GM23338 (cell line): Measurements from ENCODE around the gene MEGF6. TPM values are rescaled to one million over a fixed set of nuclear protein-coding genes. Genes with fewer than 3 reads are reported as not detected.

Experiments
- ATAC-seq: fragments of 200-7000 bp; cut with Tn5 transposase; 3 replicates; pipeline ENCODE4 v1.9.1; 2020
- DNase-seq: peaks from one replicate; pipeline ENCODE4 v3.0.0-alpha.2; 2015; ENCODE audit warnings: low spot score
- H2AFZ ChIP-seq: fragments of 200-600 bp; sonication (generic); 2 replicates; pipeline ENCODE4 v1.8.0; 2016; ENCODE audit warnings: antibody characterized with exemption, mild to moderate bottlenecking, moderate library complexity
- H3F3A ChIP-seq: fragments of 200-600 bp; sonication (generic); replicated peaks from 2 replicates; pipeline ENCODE4 v1.8.0; 2017; ENCODE audit warnings: antibody characterized with exemption, mixed run types, low read depth
- H3K27ac ChIP-seq: fragments of 200-600 bp; sonication (generic); 2 replicates; pipeline ENCODE4 v1.6.1; 2016; ENCODE audit warnings: low read depth
- H3K27me3 ChIP-seq: fragments of 200-600 bp; sonication (generic); 2 replicates; pipeline ENCODE4 v1.8.0; 2016; ENCODE audit warnings: mild to moderate bottlenecking, mixed run types, moderate library complexity; ENCODE audit not compliant: insufficient read depth
- H3K36me3 ChIP-seq: fragments of 200-600 bp; sonication (generic); 2 replicates; pipeline ENCODE4 v1.8.0; 2016; ENCODE audit warnings: mild to moderate bottlenecking; ENCODE audit not compliant: insufficient read depth
- H3K4me1 ChIP-seq: fragments of 200-600 bp; sonication (generic); 2 replicates; pipeline ENCODE4 v1.8.0; 2016; ENCODE audit warnings: mild to moderate bottlenecking, moderate library complexity; ENCODE audit not compliant: insufficient read depth
- H3K4me2 ChIP-seq: fragments of 200-600 bp; sonication (generic); 2 replicates; pipeline ENCODE4 v1.7.1; 2017; ENCODE audit warnings: mixed run types
- H3K4me3 ChIP-seq: fragments of 200-600 bp; sonication (generic); 2 replicates; pipeline ENCODE4 v1.6.1; 2016; ENCODE audit warnings: mixed run types
- H3K79me2 ChIP-seq: fragments of 200-600 bp; sonication (generic); replicated peaks from 2 replicates; pipeline ENCODE4 v1.8.0; 2017; ENCODE audit warnings: mild to moderate bottlenecking; ENCODE audit not compliant: insufficient read depth
- H3K9me2 ChIP-seq: fragments of 200-600 bp; sonication (generic); 2 replicates; pipeline ENCODE4 v1.8.0; 2017; ENCODE audit not compliant: insufficient read depth
- H4K20me1 ChIP-seq: fragments of 200-600 bp; sonication (generic); replicated peaks from 2 replicates; pipeline ENCODE4 v1.8.0; 2017; ENCODE audit warnings: mild to moderate bottlenecking; ENCODE audit not compliant: insufficient read depth
- H3K27ac Mint-ChIP-seq: 2 replicates; pipeline ENCODE4 v1.8.0; 2020; ENCODE audit warnings: inconsistent platforms, mild to moderate bottlenecking, moderate library complexity, mixed read lengths
- H3K27me3 Mint-ChIP-seq: 3 replicates; pipeline ENCODE4 v1.8.0; 2022; ENCODE audit warnings: low read depth, mild to moderate bottlenecking, moderate library complexity, mixed read lengths, inconsistent platforms; ENCODE audit not compliant: insufficient read depth, poor library complexity
- H3K36me3 Mint-ChIP-seq: 3 replicates; pipeline ENCODE4 v1.8.0; 2021; ENCODE audit warnings: low read depth, mild to moderate bottlenecking, inconsistent platforms, moderate library complexity, mixed read lengths
- H3K4me1 Mint-ChIP-seq: 3 replicates; pipeline ENCODE4 v1.8.0; 2020; ENCODE audit warnings: mild to moderate bottlenecking, inconsistent platforms, mixed read lengths
- H3K4me3 Mint-ChIP-seq: 3 replicates; pipeline ENCODE4 v1.8.0; 2021; ENCODE audit warnings: moderate library complexity, mild to moderate bottlenecking, inconsistent platforms, mixed read lengths
- H3K9me3 Mint-ChIP-seq: 3 replicates; pipeline ENCODE4 v1.8.0; 2020; ENCODE audit warnings: moderate library complexity, mild to moderate bottlenecking, inconsistent platforms, mixed read lengths
- CREB1 ChIP-seq: fragments of 250-450 bp; sonication (Bioruptor Pico); IDR thresholded peaks from 2 replicates; pipeline ENCODE4 v1.5.0; 2020; ENCODE audit warnings: low read depth, mild to moderate bottlenecking, moderate library complexity
- EZH2 ChIP-seq: fragments of 200-600 bp; sonication (generic); IDR thresholded peaks from one replicate; pipeline ENCODE4 v1.8.0; 2017; ENCODE audit warnings: antibody characterized with exemption, mild to moderate bottlenecking, low read depth; ENCODE audit not compliant: unreplicated experiment
- EZH2phosphoT487 ChIP-seq: fragments of 200-600 bp; sonication (generic); IDR thresholded peaks from one replicate; pipeline ENCODE4 v1.8.1; 2018; ENCODE audit warnings: antibody characterized with exemption; ENCODE audit not compliant: unreplicated experiment
- JUNB ChIP-seq: IDR thresholded peaks from one replicate; pipeline ENCODE4 v1.6.1; 2016; ENCODE audit warnings: antibody characterized with exemption; ENCODE audit not compliant: unreplicated experiment
- NANOG ChIP-seq: IDR thresholded peaks from 2 replicates; pipeline ENCODE4 v1.6.1; 2016; ENCODE audit warnings: antibody characterized with exemption, borderline replicate concordance
- POLR2AphosphoS5 ChIP-seq: IDR thresholded peaks from 2 replicates; pipeline ENCODE4 v1.6.1; 2016; ENCODE audit warnings: antibody characterized with exemption, low read depth
- STAT1 ChIP-seq: IDR thresholded peaks from one replicate; pipeline ENCODE4 v1.6.1; 2016; ENCODE audit warnings: antibody characterized with exemption; ENCODE audit not compliant: unreplicated experiment
- ZNF114 ChIP-seq: fragments of 250-450 bp; sonication (Bioruptor Pico); IDR thresholded peaks from 2 replicates; pipeline ENCODE4 v1.5.0; 2020; ENCODE audit warnings: mild to moderate bottlenecking, moderate library complexity
- ZNF331 ChIP-seq: fragments of 250-450 bp; sonication (Bioruptor Pico); IDR thresholded peaks from 2 replicates; pipeline ENCODE4 v1.5.0; 2020; ENCODE audit warnings: low read depth, mild to moderate bottlenecking, moderate library complexity
- polyA plus RNA-seq: library from polyadenylated mRNA; unstranded; fragments of >200 nt; fragmentation: Nextera tagmentation; extraction: Ambion mirVana; gene quantifications from 2 replicates; pipeline ENCODE4 v1.2.1, GENCODE V29; 2016
- total RNA-seq: library from RNA; depleted of rRNA; stranded (reverse); fragments of >200 nt; shearing (Covaris generic); gene quantifications from 2 replicates; pipeline ENCODE4 v1.2.3, GENCODE V29; 2014
- TF ChIP-seq, protein P1 (sequence below): IDR thresholded peaks from one replicate; pipeline ENCODE4 v1.6.1; 2018; ENCODE audit warnings: antibody characterized with exemption; ENCODE audit not compliant: unreplicated experiment
- TF ChIP-seq, protein P2 (sequence below), 2 experiments: fragments of 200-600 bp in 1 of 2; sonication (generic) in 1 of 2; conservative IDR thresholded peaks; 2 replicates each; pipeline versions ENCODE4 v1.5.1 to v1.6.1; 2016 to 2017; ENCODE audit warnings: antibody characterized with exemption in 2 of 2, low read depth in 2 of 2, mild to moderate bottlenecking in 2 of 2, moderate library complexity in 1 of 2
- TF ChIP-seq, protein P3 (sequence below): IDR thresholded peaks from 2 replicates; pipeline ENCODE4 v1.6.1; 2016; ENCODE audit warnings: antibody characterized with exemption
- TF ChIP-seq, protein P4 (sequence below): fragments of 250-450 bp; sonication (Bioruptor Pico); IDR thresholded peaks from 2 replicates; pipeline ENCODE4 v1.5.0; 2020; ENCODE audit warnings: mild to moderate bottlenecking, moderate library complexity

The MEGF6 gene
- total and polyA plus RNA-seq, 2 experiments from 2014 or later, result 4.0 to 21.4 TPM

DNA sequence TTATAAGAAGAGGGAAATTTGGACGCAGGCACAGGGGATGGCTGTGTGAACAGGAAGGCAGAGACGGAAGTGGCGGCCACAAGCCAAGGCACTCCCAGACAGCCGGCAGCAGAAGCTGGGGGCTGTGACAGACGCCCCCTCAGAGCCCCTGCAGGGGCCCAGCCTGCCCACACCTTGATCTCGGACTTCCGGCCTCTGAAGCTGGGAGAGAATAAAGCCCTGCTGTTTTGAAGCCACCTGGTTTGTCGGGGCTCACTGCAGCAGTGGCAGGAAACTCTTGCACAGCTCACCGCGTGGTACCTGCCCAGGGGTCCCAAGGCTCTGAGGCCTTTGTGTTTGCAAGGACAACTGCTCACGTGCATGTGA is 13.7 kb downstream of the MEGF6 start:
- Mint-ChIP-seq H3K27ac (peak overlapping the region; percentile 60), H3K4me3 (peak overlapping the region; percentile 19; the same call in 1 of the 3 replicates), H3K4me1 (peaks cover 23% of the 10 kb centered on the region), H3K27me3 (peaks cover 4% of the 10 kb centered on the region), H3K36me3 (no peaks in the 10 kb centered on the region; the same call in 2 of the 3 replicates), H3K9me3 (no peaks in the 10 kb centered on the region)
- peak; percentile 8; the same call in 2 of the 3 replicates for ATAC-seq
- no peaks in the 10 kb centered on the region for H3K27me3 ChIP-seq
- H3K27ac ChIP-seq, result no peak overlapping the region
- no peaks in the 10 kb centered on the region for H3K36me3 ChIP-seq
- no peaks in the 10 kb centered on the region for H4K20me1 ChIP-seq
- TF ChIP-seq EZH2 (no peak), CREB1 (CRISPR knock-in tag) (no peak), ZNF331 (no peak), ZNF114 (CRISPR knock-in tag) (no peak), JUNB (no peak), POLR2AphosphoS5 (no peak), EZH2phosphoT487 (no peak), STAT1 (no peak), NANOG (no peak)
- TF ChIP-seq, protein P1, sequence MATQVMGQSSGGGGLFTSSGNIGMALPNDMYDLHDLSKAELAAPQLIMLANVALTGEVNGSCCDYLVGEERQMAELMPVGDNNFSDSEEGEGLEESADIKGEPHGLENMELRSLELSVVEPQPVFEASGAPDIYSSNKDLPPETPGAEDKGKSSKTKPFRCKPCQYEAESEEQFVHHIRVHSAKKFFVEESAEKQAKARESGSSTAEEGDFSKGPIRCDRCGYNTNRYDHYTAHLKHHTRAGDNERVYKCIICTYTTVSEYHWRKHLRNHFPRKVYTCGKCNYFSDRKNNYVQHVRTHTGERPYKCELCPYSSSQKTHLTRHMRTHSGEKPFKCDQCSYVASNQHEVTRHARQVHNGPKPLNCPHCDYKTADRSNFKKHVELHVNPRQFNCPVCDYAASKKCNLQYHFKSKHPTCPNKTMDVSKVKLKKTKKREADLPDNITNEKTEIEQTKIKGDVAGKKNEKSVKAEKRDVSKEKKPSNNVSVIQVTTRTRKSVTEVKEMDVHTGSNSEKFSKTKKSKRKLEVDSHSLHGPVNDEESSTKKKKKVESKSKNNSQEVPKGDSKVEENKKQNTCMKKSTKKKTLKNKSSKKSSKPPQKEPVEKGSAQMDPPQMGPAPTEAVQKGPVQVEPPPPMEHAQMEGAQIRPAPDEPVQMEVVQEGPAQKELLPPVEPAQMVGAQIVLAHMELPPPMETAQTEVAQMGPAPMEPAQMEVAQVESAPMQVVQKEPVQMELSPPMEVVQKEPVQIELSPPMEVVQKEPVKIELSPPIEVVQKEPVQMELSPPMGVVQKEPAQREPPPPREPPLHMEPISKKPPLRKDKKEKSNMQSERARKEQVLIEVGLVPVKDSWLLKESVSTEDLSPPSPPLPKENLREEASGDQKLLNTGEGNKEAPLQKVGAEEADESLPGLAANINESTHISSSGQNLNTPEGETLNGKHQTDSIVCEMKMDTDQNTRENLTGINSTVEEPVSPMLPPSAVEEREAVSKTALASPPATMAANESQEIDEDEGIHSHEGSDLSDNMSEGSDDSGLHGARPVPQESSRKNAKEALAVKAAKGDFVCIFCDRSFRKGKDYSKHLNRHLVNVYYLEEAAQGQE, result no peak
- TF ChIP-seq, protein P2, sequence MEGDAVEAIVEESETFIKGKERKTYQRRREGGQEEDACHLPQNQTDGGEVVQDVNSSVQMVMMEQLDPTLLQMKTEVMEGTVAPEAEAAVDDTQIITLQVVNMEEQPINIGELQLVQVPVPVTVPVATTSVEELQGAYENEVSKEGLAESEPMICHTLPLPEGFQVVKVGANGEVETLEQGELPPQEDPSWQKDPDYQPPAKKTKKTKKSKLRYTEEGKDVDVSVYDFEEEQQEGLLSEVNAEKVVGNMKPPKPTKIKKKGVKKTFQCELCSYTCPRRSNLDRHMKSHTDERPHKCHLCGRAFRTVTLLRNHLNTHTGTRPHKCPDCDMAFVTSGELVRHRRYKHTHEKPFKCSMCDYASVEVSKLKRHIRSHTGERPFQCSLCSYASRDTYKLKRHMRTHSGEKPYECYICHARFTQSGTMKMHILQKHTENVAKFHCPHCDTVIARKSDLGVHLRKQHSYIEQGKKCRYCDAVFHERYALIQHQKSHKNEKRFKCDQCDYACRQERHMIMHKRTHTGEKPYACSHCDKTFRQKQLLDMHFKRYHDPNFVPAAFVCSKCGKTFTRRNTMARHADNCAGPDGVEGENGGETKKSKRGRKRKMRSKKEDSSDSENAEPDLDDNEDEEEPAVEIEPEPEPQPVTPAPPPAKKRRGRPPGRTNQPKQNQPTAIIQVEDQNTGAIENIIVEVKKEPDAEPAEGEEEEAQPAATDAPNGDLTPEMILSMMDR (conservative IDR thresholded peaks at IDR 0.05; ENCODE audit: low read depth in 2 of 2), result no peak
- TF ChIP-seq, protein P3, sequence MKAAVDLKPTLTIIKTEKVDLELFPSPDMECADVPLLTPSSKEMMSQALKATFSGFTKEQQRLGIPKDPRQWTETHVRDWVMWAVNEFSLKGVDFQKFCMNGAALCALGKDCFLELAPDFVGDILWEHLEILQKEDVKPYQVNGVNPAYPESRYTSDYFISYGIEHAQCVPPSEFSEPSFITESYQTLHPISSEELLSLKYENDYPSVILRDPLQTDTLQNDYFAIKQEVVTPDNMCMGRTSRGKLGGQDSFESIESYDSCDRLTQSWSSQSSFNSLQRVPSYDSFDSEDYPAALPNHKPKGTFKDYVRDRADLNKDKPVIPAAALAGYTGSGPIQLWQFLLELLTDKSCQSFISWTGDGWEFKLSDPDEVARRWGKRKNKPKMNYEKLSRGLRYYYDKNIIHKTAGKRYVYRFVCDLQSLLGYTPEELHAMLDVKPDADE, result no peak
- TF ChIP-seq, protein P4, sequence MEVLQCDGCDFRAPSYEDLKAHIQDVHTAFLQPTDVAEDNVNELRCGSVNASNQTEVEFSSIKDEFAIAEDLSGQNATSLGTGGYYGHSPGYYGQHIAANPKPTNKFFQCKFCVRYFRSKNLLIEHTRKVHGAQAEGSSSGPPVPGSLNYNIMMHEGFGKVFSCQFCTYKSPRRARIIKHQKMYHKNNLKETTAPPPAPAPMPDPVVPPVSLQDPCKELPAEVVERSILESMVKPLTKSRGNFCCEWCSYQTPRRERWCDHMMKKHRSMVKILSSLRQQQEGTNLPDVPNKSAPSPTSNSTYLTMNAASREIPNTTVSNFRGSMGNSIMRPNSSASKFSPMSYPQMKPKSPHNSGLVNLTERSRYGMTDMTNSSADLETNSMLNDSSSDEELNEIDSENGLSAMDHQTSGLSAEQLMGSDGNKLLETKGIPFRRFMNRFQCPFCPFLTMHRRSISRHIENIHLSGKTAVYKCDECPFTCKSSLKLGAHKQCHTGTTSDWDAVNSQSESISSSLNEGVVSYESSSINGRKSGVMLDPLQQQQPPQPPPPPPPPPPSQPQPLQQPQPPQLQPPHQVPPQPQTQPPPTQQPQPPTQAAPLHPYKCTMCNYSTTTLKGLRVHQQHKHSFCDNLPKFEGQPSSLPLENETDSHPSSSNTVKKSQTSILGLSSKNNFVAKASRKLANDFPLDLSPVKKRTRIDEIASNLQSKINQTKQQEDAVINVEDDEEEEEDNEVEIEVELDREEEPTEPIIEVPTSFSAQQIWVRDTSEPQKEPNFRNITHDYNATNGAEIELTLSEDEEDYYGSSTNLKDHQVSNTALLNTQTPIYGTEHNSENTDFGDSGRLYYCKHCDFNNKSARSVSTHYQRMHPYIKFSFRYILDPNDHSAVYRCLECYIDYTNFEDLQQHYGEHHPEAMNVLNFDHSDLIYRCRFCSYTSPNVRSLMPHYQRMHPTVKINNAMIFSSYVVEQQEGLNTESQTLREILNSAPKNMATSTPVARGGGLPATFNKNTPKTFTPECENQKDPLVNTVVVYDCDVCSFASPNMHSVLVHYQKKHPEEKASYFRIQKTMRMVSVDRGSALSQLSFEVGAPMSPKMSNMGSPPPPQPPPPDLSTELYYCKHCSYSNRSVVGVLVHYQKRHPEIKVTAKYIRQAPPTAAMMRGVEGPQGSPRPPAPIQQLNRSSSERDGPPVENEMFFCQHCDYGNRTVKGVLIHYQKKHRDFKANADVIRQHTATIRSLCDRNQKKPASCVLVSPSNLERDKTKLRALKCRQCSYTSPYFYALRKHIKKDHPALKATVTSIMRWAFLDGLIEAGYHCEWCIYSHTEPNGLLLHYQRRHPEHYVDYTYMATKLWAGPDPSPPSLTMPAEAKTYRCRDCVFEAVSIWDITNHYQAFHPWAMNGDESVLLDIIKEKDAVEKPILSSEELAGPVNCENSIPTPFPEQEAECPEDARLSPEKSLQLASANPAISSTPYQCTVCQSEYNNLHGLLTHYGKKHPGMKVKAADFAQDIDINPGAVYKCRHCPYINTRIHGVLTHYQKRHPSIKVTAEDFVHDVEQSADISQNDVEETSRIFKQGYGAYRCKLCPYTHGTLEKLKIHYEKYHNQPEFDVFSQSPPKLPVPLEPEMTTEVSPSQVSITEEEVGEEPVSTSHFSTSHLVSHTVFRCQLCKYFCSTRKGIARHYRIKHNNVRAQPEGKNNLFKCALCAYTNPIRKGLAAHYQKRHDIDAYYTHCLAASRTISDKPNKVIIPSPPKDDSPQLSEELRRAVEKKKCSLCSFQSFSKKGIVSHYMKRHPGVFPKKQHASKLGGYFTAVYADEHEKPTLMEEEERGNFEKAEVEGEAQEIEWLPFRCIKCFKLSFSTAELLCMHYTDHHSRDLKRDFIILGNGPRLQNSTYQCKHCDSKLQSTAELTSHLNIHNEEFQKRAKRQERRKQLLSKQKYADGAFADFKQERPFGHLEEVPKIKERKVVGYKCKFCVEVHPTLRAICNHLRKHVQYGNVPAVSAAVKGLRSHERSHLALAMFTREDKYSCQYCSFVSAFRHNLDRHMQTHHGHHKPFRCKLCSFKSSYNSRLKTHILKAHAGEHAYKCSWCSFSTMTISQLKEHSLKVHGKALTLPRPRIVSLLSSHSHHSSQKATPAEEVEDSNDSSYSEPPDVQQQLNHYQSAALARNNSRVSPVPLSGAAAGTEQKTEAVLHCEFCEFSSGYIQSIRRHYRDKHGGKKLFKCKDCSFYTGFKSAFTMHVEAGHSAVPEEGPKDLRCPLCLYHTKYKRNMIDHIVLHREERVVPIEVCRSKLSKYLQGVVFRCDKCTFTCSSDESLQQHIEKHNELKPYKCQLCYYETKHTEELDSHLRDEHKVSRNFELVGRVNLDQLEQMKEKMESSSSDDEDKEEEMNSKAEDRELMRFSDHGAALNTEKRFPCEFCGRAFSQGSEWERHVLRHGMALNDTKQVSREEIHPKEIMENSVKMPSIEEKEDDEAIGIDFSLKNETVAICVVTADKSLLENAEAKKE (CRISPR knock-in tag), result no peak
- H3K4me3 ChIP-seq, result no peak overlapping the region
- 0 out of 2 replicates have a peak, but pooled peaks cover 3% of the 10 kb centered on the region for H3F3A ChIP-seq
- no peak overlapping the region for H3K4me2 ChIP-seq
- peak; percentile 24 for DNase-seq
- H2AFZ ChIP-seq, result no peak overlapping the region
- H3K79me2 ChIP-seq, result no peaks in the 10 kb centered on the region
- peaks cover 20% of the 10 kb centered on the region; the same call in 1 of the 2 replicates for H3K4me1 ChIP-seq
- H3K9me2 ChIP-seq, result no peaks in the 10 kb centered on the region
